SK-N-SH (cell line): Measurements from ENCODE around the gene RIN3.

Experiments
- CTCF ChIP-seq: fragments of 200-600 bp; sonication (generic); IDR thresholded peaks from 2 replicates; pipeline ENCODE4 v1.6.1; 2017; ENCODE audit warnings: antibody characterized with exemption, mild to moderate bottlenecking, moderate library complexity
- EP300 ChIP-seq, 2 experiments: IDR thresholded peaks; 2 replicates each; pipeline versions ENCODE4 v1.4.0 to v1.6.1; 2012; ENCODE audit warnings: borderline replicate concordance in 1 of 2, low read depth in 1 of 2, low read length in 1 of 2
- EZH2phosphoT487 ChIP-seq: fragments of 200-600 bp; sonication (generic); IDR thresholded peaks from 2 replicates; pipeline ENCODE4 v1.6.1; 2017; ENCODE audit warnings: low read depth, mixed run types, mild to moderate bottlenecking, antibody characterized with exemption, moderate library complexity, borderline replicate concordance
- GATA2 ChIP-seq: sonication (generic); formaldehyde crosslinking; IDR thresholded peaks from 2 replicates; pipeline ENCODE4 v1.5.0; 2020; ENCODE audit warnings: mild to moderate bottlenecking, missing genetic modification reagents
- MAX ChIP-seq: IDR thresholded peaks from 2 replicates; pipeline ENCODE4 v1.4.0; 2012; ENCODE audit warnings: low read depth
- MEF2A ChIP-seq: IDR thresholded peaks from 2 replicates; pipeline ENCODE4 v1.4.0; 2012; ENCODE audit warnings: low read depth, borderline replicate concordance
- PBX3 ChIP-seq: IDR thresholded peaks from 2 replicates; pipeline ENCODE4; 2012
- RAD21 ChIP-seq: IDR thresholded peaks from 2 replicates; pipeline ENCODE4 v1.6.1; 2012; ENCODE audit warnings: mild to moderate bottlenecking, low read length
- RFX5 ChIP-seq: IDR thresholded peaks from 2 replicates; pipeline ENCODE4 v1.6.1; 2012; ENCODE audit warnings: mild to moderate bottlenecking, improper control_type of control experiment, low read length
- RXRA ChIP-seq: IDR thresholded peaks from 2 replicates; pipeline ENCODE4 v1.4.0; 2012; ENCODE audit warnings: low read depth, mild to moderate bottlenecking, borderline replicate concordance

GRCh38 chr14:92551044-92551841, 37.7 kb downstream of the RIN3 start:
- no peak for TF ChIP-seq GATA2
- no peak for TF ChIP-seq RAD21
- peak; percentile 12; the same call in 1 of the 2 replicates for TF ChIP-seq CTCF
- TF ChIP-seq EP300 (IDR thresholded peaks at IDR 0.05; ENCODE audit: borderline replicate concordance in 1 of 2, low read depth in 1 of 2, low read length in 1 of 2), result no peak
- TF ChIP-seq RFX5, result no peak
- no peak for TF ChIP-seq RXRA
- TF ChIP-seq MEF2A, result no peak
- TF ChIP-seq EZH2phosphoT487, result no peak
- no peak for TF ChIP-seq MAX
- TF ChIP-seq PBX3, result no peak
